ENCODE data around the gene ATP6V1E1. TPM values are rescaled to one million over a fixed set of nuclear protein-coding genes. Genes with fewer than 3 reads are reported as not detected.
"Not testable (repeated sequence)": the region's sequence is repeated elsewhere in the genome, so short reads cannot be mapped to it uniquely, and the experiment has no call there.

The ATP6V1E1 gene
- total RNA-seq, 1 donor from 2014 or later = 114 TPM

- H3K9me3 Mint-ChIP-seq = no peaks in the 10 kb centered on the region
- H3K27ac Mint-ChIP-seq = no peak overlapping the region
These were observed 12.7 kb upstream of the ATP6V1E1 start for GRCh38 chr22:17641269-17641668.

DNA sequence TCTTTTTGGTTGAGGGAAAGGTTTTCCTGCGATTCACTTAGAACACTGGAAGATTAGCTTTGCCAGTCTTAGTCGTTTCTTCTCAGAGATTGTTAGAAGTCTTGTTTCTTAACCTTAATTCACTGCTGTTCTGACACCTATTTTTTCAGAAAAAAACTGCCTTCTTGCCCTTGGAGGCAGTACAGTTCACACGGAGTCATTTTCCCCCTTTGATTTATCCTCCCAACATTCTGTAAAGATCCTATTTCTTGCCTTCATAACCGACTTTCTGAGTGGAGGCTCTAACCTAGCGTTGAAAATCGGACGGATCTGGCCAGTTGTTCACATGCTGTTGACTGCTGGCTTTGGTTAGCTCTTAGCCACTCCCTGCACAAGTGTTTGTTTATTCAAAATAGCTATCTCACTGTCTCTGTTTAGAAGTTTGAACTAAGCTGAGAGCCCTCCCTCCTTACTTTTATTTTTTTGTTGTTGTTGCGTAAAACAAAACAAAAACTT is 10.7 kb upstream of the ATP6V1E1 start:
- peak; percentile 74 for DNase-seq
- Mint-ChIP-seq H3K27ac (peak overlapping the region; percentile 95), H3K4me3 (peak overlapping the region; percentile 91), H3K4me1 (peaks cover 12% of the 10 kb centered on the region), H3K9me3 (no peaks in the 10 kb centered on the region), H3K27me3 (no peaks in the 10 kb centered on the region), H3K36me3 (ENCODE audit: low read depth) (peaks cover 10% of the 10 kb centered on the region)
- intact Hi-C loops (cut with micrococcal nuclease) = loop anchor here (2.0 to 10.0 kb wide), 3 partner anchors 68 to 544 kb away; partner anchors contain the start of gene BID

More at GRCh38 chr22:17641269-17641668, 12.7 kb upstream of the ATP6V1E1 start:
- H3K36me3 Mint-ChIP-seq (ENCODE audit: low read depth) = peaks cover 13% of the 10 kb centered on the region
- DNase-seq = no peak
- peaks cover 15% of the 10 kb centered on the region for H3K4me1 Mint-ChIP-seq
- H3K4me3 Mint-ChIP-seq = no peak overlapping the region
- no peaks in the 10 kb centered on the region for H3K27me3 Mint-ChIP-seq
- intact Hi-C loops (cut with micrococcal nuclease) = no loop called here

GRCh38 chr22:17638432-17639246 is 10.1 kb upstream of the ATP6V1E1 start, which contains the start of gene BCL2L13:
Gene BCL2L13, plus strand, starts transcription at chr22:17638757. Its CDS starts 16,955 bp downstream, at chr22:17655712.
- Mint-ChIP-seq H3K27me3 (no peaks in the 10 kb centered on the region), H3K27ac (peak within 1 kb of the TSS; percentile 95), H3K4me3 (peak within 1 kb of the TSS; percentile 91), H3K36me3 (ENCODE audit: low read depth) (peaks cover 10% of the 10 kb centered on the region), H3K4me1 (peaks cover 12% of the 10 kb centered on the region), H3K9me3 (no peaks in the 10 kb centered on the region)
- peak; percentile 97 for DNase-seq
- intact Hi-C loops (cut with micrococcal nuclease) = loop anchor here (1.0 to 10.0 kb wide), 4 partner anchors 10 to 544 kb away; partner anchors contain the start of genes ATP6V1E1 and BID

DNA sequence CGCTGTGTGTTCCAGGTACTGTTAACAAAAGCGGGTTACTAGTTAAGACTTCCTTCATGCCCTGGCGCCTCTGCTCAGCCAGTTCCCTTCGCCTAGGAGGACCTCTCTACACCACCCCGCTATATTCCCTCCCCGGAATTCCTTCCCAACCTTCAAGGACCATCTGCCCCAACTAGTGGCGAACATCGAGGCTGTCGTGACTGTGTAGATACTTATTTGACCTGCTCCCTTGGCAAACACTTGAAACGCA is 9.6 kb upstream of the ATP6V1E1 start:
- peak overlapping the region; percentile 91 for H3K4me3 Mint-ChIP-seq
- no peaks in the 10 kb centered on the region for H3K27me3 Mint-ChIP-seq
- no peak for DNase-seq

GRCh38 chr22:17637490-17638181 is 9.1 kb upstream of the ATP6V1E1 start:
- Mint-ChIP-seq H3K4me1 (peaks cover 9% of the 10 kb centered on the region), H3K27ac (peak overlapping the region; percentile 95), H3K4me3 (peak overlapping the region; percentile 91), H3K27me3 (no peaks in the 10 kb centered on the region), H3K36me3 (ENCODE audit: low read depth) (peaks cover 8% of the 10 kb centered on the region), H3K9me3 (no peaks in the 10 kb centered on the region)
- no peak for DNase-seq
- intact Hi-C loops (cut with micrococcal nuclease) = loop anchor here (1.0 to 10.0 kb wide), 4 partner anchors 9 to 543 kb away; partner anchors contain the start of genes ATP6V1E1 and BID

More for the DNA sequence above, 9.6 kb upstream of the ATP6V1E1 start:
- intact Hi-C loops (cut with micrococcal nuclease) = loop anchor here (1.0 to 10.0 kb wide), 4 partner anchors 10 to 543 kb away; partner anchors contain the start of genes ATP6V1E1 and BID
- Mint-ChIP-seq H3K9me3 (no peaks in the 10 kb centered on the region), H3K36me3 (ENCODE audit: low read depth) (peaks cover 10% of the 10 kb centered on the region), H3K4me1 (peaks cover 12% of the 10 kb centered on the region), H3K27ac (peak overlapping the region; percentile 95)

- H3K27me3 Mint-ChIP-seq; H3K9me3 Mint-ChIP-seq; H3K27ac Mint-ChIP-seq; H3K36me3 Mint-ChIP-seq (ENCODE audit: low read depth); DNase-seq; H3K4me3 Mint-ChIP-seq; H3K4me1 Mint-ChIP-seq: not testable (repeated sequence)
- intact Hi-C loops (cut with micrococcal nuclease) = loop anchor here (5.0 to 10.0 kb wide), 2 partner anchors 135 to 542 kb away; partner anchors contain the start of gene BID
These were observed 8.3 kb upstream of the ATP6V1E1 start for GRCh38 chr22:17636850-17637249.

DNA sequence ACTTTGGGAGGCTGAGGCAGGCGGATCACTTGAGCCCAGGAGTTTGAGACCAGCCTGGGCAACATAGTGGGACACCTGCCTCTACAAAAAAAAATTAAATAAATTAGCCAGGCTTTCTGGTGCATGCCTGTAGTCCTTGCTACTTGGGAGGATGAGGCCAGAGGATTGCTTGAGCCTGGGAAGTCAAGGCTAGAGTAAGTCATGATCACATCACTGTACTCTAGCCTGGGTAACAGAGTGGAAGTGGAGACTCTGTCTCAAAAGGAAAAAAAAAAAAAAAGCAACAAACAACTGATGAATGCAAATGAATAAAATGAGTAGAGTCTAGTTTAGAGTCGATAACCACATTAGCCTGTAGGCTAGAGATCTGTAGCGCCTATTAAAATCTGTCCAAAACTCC is 6.1 kb upstream of the ATP6V1E1 start:
- no peaks in the 10 kb centered on the region for H3K27me3 Mint-ChIP-seq
- intact Hi-C loops (cut with micrococcal nuclease) = loop anchor here (5.0 to 10.0 kb wide), 2 partner anchors 138 to 540 kb away; partner anchors contain the start of gene BID
- H3K27ac Mint-ChIP-seq = no peak overlapping the region
- H3K9me3 Mint-ChIP-seq = no peaks in the 10 kb centered on the region
- DNase-seq = no peak
- peaks cover 9% of the 10 kb centered on the region for H3K4me1 Mint-ChIP-seq
- H3K36me3 Mint-ChIP-seq (ENCODE audit: low read depth) = no peaks in the 10 kb centered on the region
- no peak overlapping the region for H3K4me3 Mint-ChIP-seq

- Mint-ChIP-seq H3K27me3 (no peaks in the 10 kb centered on the region), H3K4me3 (no peak overlapping the region), H3K36me3 (ENCODE audit: low read depth) (no peaks in the 10 kb centered on the region), H3K27ac (no peak overlapping the region), H3K9me3 (no peaks in the 10 kb centered on the region), H3K4me1 (peaks cover 9% of the 10 kb centered on the region)
- no peak for DNase-seq
- intact Hi-C loops (cut with micrococcal nuclease) = loop anchor here (10.0 kb wide), 1 partner anchor 539 kb away; no protein-coding TSS in a partner anchor
These were observed 5.4 kb upstream of the ATP6V1E1 start for GRCh38 chr22:17633998-17634323.

GRCh38 chr22:17633217-17633997 is 4.9 kb upstream of the ATP6V1E1 start:
- Mint-ChIP-seq H3K36me3 (ENCODE audit: low read depth) (peaks cover 2% of the 10 kb centered on the region), H3K4me1 (peaks cover 12% of the 10 kb centered on the region), H3K27me3 (no peaks in the 10 kb centered on the region), H3K4me3 (no peak overlapping the region), H3K9me3 (no peaks in the 10 kb centered on the region), H3K27ac (no peak overlapping the region)
- intact Hi-C loops (cut with micrococcal nuclease) = loop anchor here (10.0 kb wide), 1 partner anchor 539 kb away; no protein-coding TSS in a partner anchor
- DNase-seq = no peak

DNA sequence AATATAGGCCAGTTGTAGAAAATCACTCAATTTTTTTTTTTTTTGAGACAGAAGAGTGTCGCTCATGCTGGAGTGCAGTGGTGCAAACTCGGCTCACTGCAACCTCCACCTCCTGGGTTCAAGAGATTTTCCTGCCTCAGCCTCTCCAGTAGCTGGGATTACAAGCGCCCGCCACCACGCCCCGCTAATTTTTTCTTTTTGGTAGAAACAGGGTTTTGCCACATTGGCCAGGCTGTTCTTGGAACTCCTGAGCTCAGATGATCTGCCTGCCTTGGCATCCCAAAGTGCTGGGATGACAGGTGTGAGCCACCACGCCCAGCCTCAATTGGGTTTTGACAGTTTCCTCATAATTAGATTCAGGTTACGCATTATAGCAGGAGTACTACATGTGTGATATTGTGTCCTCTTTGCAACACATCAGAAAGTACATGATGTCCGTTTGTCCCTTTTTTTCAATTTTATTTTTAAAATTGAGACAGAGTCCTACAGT is 2.6 kb upstream of the ATP6V1E1 start:
- no peak overlapping the region for H3K4me3 Mint-ChIP-seq
- peaks cover 5% of the 10 kb centered on the region for H3K4me1 Mint-ChIP-seq
- no peak for DNase-seq
- no peak overlapping the region for H3K27ac Mint-ChIP-seq
- peaks cover 2% of the 10 kb centered on the region for H3K36me3 Mint-ChIP-seq (ENCODE audit: low read depth)
- no peaks in the 10 kb centered on the region for H3K27me3 Mint-ChIP-seq
- intact Hi-C loops (cut with micrococcal nuclease) = loop anchor here (10.0 kb wide), 1 partner anchor 536 kb away; no protein-coding TSS in a partner anchor
- no peaks in the 10 kb centered on the region for H3K9me3 Mint-ChIP-seq

GRCh38 chr22:17629641-17630040 is 1.1 kb upstream of the ATP6V1E1 start:
- Mint-ChIP-seq H3K4me3 (peak overlapping the region; percentile 93), H3K36me3 (ENCODE audit: low read depth) (peaks cover 11% of the 10 kb centered on the region), H3K27me3 (no peaks in the 10 kb centered on the region), H3K4me1 (peaks cover 11% of the 10 kb centered on the region), H3K9me3 (no peaks in the 10 kb centered on the region), H3K27ac (peak overlapping the region; percentile 51)
- no peak for DNase-seq
- intact Hi-C loops (cut with micrococcal nuclease) = loop anchor here (2.0 to 10.0 kb wide), 3 partner anchors 103 to 535 kb away; partner anchors contain the start of gene HDHD5

DNA sequence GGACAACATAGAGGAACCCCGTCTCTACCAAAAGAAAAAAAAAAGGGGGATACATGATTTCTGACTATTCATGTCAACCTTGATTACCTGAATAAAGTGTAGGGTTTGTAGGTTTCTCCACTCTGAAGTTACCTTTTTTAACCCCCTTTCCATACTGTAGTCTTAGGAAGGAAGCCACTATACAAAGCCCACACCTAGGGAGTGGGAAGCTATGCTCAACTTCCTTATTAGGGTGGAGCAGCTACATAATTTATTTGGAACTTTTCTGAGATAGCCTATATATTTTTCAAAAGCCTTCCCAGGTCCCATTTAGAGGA is 582 bp upstream of the ATP6V1E1 start:
- Mint-ChIP-seq H3K27ac (peak overlapping the region; percentile 89), H3K4me3 (peak overlapping the region; percentile 93), H3K9me3 (no peaks in the 10 kb centered on the region), H3K27me3 (no peaks in the 10 kb centered on the region), H3K36me3 (ENCODE audit: low read depth) (peaks cover 12% of the 10 kb centered on the region), H3K4me1 (peaks cover 13% of the 10 kb centered on the region)
- intact Hi-C loops (cut with micrococcal nuclease) = loop anchor here (2.0 to 5.0 kb wide), 2 partner anchors 103 to 470 kb away; partner anchors contain the start of gene HDHD5
- no peak for DNase-seq

DNA sequence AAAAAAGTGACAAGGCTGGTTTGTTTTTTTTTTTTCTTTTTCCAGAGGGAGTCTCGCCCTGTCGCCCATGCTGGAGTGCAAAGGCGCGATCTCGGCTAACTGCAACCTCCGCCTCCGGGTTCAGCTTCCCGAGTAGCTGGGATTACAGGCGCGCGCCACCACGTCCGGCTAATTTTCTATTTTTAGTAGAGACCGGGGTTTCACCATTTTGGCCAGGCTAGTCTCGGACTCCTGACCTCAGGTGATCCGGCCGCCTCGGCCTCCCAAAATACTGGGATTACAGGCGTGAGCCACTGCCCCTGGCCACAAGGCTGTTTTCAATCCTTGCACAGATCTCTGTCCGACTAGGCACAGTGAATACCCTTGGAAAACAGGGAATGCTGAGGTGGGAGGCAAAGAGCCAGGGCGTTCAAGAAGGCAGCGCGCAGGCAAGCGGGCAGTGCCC is 566 bp downstream of the ATP6V1E1 start:
- intact Hi-C loops (cut with micrococcal nuclease) = loop anchor here (1.0 to 5.0 kb wide), 3 partner anchors 10 to 469 kb away; partner anchors contain the start of genes BCL2L13 and HDHD5
- H3K27ac Mint-ChIP-seq = peak overlapping the region; percentile 89
- H3K36me3 Mint-ChIP-seq (ENCODE audit: low read depth) = peaks cover 17% of the 10 kb centered on the region
- peak overlapping the region; percentile 93 for H3K4me3 Mint-ChIP-seq
- no peak for DNase-seq
- no peaks in the 10 kb centered on the region for H3K9me3 Mint-ChIP-seq
- no peaks in the 10 kb centered on the region for H3K27me3 Mint-ChIP-seq
- peaks cover 16% of the 10 kb centered on the region for H3K4me1 Mint-ChIP-seq

Measured in activated CD4-positive, alpha-beta T cell treated with anti-CD3 and anti-CD28 coated beads, Interleukin-2, amount 10 ng/mL, durations not matched to agents 24 days and 14 days (primary cell).